Left kidney (tissue), 2 donors: ENCODE data around the gene PAX6. TPM values are rescaled to one million over a fixed set of nuclear protein-coding genes. Genes with fewer than 3 reads are reported as not detected.
"Not testable (repeated sequence)": the region's sequence is repeated elsewhere in the genome, so short reads cannot be mapped to it uniquely, and the experiment has no call there.

Experiments used
- DNase-seq: peaks from one replicate; pipeline ENCODE4 v3.0.0-alpha.2; 2013
- polyA plus RNA-seq: library from polyadenylated mRNA; unstranded; fragments of 120-200 nt; gene quantifications from one replicate; pipeline ENCODE4 v1.2.1, GENCODE V29; 2013; ENCODE audit not compliant: insufficient read length

PAX6 gene
- polyA plus RNA-seq, 1 donor: 0.15 TPM

- DNase-seq: no peak
Measured at GRCh38 chr11:31767685-31768084, 43.4 kb downstream of the PAX6 start.

- DNase-seq: no peak
Measured at GRCh38 chr11:31767066-31767465, 44.1 kb downstream of the PAX6 start.

GRCh38 chr11:31764766-31765165 lies 46.4 kb downstream of the PAX6 start:
- DNase-seq: no peak

GRCh38 chr11:31764261-31764660 lies 46.9 kb downstream of the PAX6 start:
- DNase-seq: no peak

- no peak for DNase-seq
Measured at GRCh38 chr11:31763296-31763695, 47.8 kb downstream of the PAX6 start.

GRCh38 chr11:31761636-31762035 lies 49.5 kb downstream of the PAX6 start:
- no peak for DNase-seq

- no peak for DNase-seq
Measured at GRCh38 chr11:31757260-31757835, 53.8 kb downstream of the PAX6 start.

GRCh38 chr11:31747581-31747980 lies 63.5 kb downstream of the PAX6 start:
- DNase-seq: no peak

- not testable (repeated sequence) for DNase-seq
Measured at GRCh38 chr11:31740731-31741368, 70.3 kb downstream of the PAX6 start.

- DNase-seq: no peak
Measured at GRCh38 chr11:31740131-31740530, 71.0 kb downstream of the PAX6 start.
